GM23338 (cell line): ENCODE measurements around the gene FOXL1. TPM values are rescaled to one million over a fixed set of nuclear protein-coding genes. Genes with fewer than 3 reads are reported as not detected.

Experiments used
- ATAC-seq: fragments of 200-7000 bp; cut with Tn5 transposase; 3 replicates; pipeline ENCODE4 v1.9.1; 2020
- DNase-seq: peaks from one replicate; pipeline ENCODE4 v3.0.0-alpha.2; 2015; ENCODE audit warnings: low spot score
- H2AFZ ChIP-seq: fragments of 200-600 bp; sonication (generic); 2 replicates; pipeline ENCODE4 v1.8.0; 2016; ENCODE audit warnings: antibody characterized with exemption, mild to moderate bottlenecking, moderate library complexity
- H3F3A ChIP-seq: fragments of 200-600 bp; sonication (generic); replicated peaks from 2 replicates; pipeline ENCODE4 v1.8.0; 2017; ENCODE audit warnings: antibody characterized with exemption, mixed run types, low read depth
- H3K27ac ChIP-seq: fragments of 200-600 bp; sonication (generic); 2 replicates; pipeline ENCODE4 v1.6.1; 2016; ENCODE audit warnings: low read depth
- H3K27me3 ChIP-seq: fragments of 200-600 bp; sonication (generic); 2 replicates; pipeline ENCODE4 v1.8.0; 2016; ENCODE audit warnings: mild to moderate bottlenecking, mixed run types, moderate library complexity; ENCODE audit not compliant: insufficient read depth
- H3K36me3 ChIP-seq: fragments of 200-600 bp; sonication (generic); 2 replicates; pipeline ENCODE4 v1.8.0; 2016; ENCODE audit warnings: mild to moderate bottlenecking; ENCODE audit not compliant: insufficient read depth
- H3K4me1 ChIP-seq: fragments of 200-600 bp; sonication (generic); 2 replicates; pipeline ENCODE4 v1.8.0; 2016; ENCODE audit warnings: mild to moderate bottlenecking, moderate library complexity; ENCODE audit not compliant: insufficient read depth
- H3K4me2 ChIP-seq: fragments of 200-600 bp; sonication (generic); 2 replicates; pipeline ENCODE4 v1.7.1; 2017; ENCODE audit warnings: mixed run types
- H3K4me3 ChIP-seq: fragments of 200-600 bp; sonication (generic); 2 replicates; pipeline ENCODE4 v1.6.1; 2016; ENCODE audit warnings: mixed run types
- H3K79me2 ChIP-seq: fragments of 200-600 bp; sonication (generic); replicated peaks from 2 replicates; pipeline ENCODE4 v1.8.0; 2017; ENCODE audit warnings: mild to moderate bottlenecking; ENCODE audit not compliant: insufficient read depth
- H3K9me2 ChIP-seq: fragments of 200-600 bp; sonication (generic); 2 replicates; pipeline ENCODE4 v1.8.0; 2017; ENCODE audit not compliant: insufficient read depth
- H4K20me1 ChIP-seq: fragments of 200-600 bp; sonication (generic); replicated peaks from 2 replicates; pipeline ENCODE4 v1.8.0; 2017; ENCODE audit warnings: mild to moderate bottlenecking; ENCODE audit not compliant: insufficient read depth
- H3K27ac Mint-ChIP-seq: 2 replicates; pipeline ENCODE4 v1.8.0; 2020; ENCODE audit warnings: inconsistent platforms, mild to moderate bottlenecking, moderate library complexity, mixed read lengths
- H3K27me3 Mint-ChIP-seq: 3 replicates; pipeline ENCODE4 v1.8.0; 2022; ENCODE audit warnings: low read depth, mild to moderate bottlenecking, moderate library complexity, mixed read lengths, inconsistent platforms; ENCODE audit not compliant: insufficient read depth, poor library complexity
- H3K36me3 Mint-ChIP-seq: 3 replicates; pipeline ENCODE4 v1.8.0; 2021; ENCODE audit warnings: low read depth, mild to moderate bottlenecking, inconsistent platforms, moderate library complexity, mixed read lengths
- H3K4me1 Mint-ChIP-seq: 3 replicates; pipeline ENCODE4 v1.8.0; 2020; ENCODE audit warnings: mild to moderate bottlenecking, inconsistent platforms, mixed read lengths
- H3K4me3 Mint-ChIP-seq: 3 replicates; pipeline ENCODE4 v1.8.0; 2021; ENCODE audit warnings: moderate library complexity, mild to moderate bottlenecking, inconsistent platforms, mixed read lengths
- H3K9me3 Mint-ChIP-seq: 3 replicates; pipeline ENCODE4 v1.8.0; 2020; ENCODE audit warnings: moderate library complexity, mild to moderate bottlenecking, inconsistent platforms, mixed read lengths
- CREB1 ChIP-seq: fragments of 250-450 bp; sonication (Bioruptor Pico); IDR thresholded peaks from 2 replicates; pipeline ENCODE4 v1.5.0; 2020; ENCODE audit warnings: low read depth, mild to moderate bottlenecking, moderate library complexity
- EZH2 ChIP-seq: fragments of 200-600 bp; sonication (generic); IDR thresholded peaks from one replicate; pipeline ENCODE4 v1.8.0; 2017; ENCODE audit warnings: antibody characterized with exemption, mild to moderate bottlenecking, low read depth; ENCODE audit not compliant: unreplicated experiment
- EZH2phosphoT487 ChIP-seq: fragments of 200-600 bp; sonication (generic); IDR thresholded peaks from one replicate; pipeline ENCODE4 v1.8.1; 2018; ENCODE audit warnings: antibody characterized with exemption; ENCODE audit not compliant: unreplicated experiment
- JUNB ChIP-seq: IDR thresholded peaks from one replicate; pipeline ENCODE4 v1.6.1; 2016; ENCODE audit warnings: antibody characterized with exemption; ENCODE audit not compliant: unreplicated experiment
- NANOG ChIP-seq: IDR thresholded peaks from 2 replicates; pipeline ENCODE4 v1.6.1; 2016; ENCODE audit warnings: antibody characterized with exemption, borderline replicate concordance
- ZNF114 ChIP-seq: fragments of 250-450 bp; sonication (Bioruptor Pico); IDR thresholded peaks from 2 replicates; pipeline ENCODE4 v1.5.0; 2020; ENCODE audit warnings: mild to moderate bottlenecking, moderate library complexity
- ZNF331 ChIP-seq: fragments of 250-450 bp; sonication (Bioruptor Pico); IDR thresholded peaks from 2 replicates; pipeline ENCODE4 v1.5.0; 2020; ENCODE audit warnings: low read depth, mild to moderate bottlenecking, moderate library complexity
- polyA plus RNA-seq: library from polyadenylated mRNA; unstranded; fragments of >200 nt; fragmentation: Nextera tagmentation; extraction: Ambion mirVana; gene quantifications from 2 replicates; pipeline ENCODE4 v1.2.1, GENCODE V29; 2016
- total RNA-seq: library from RNA; depleted of rRNA; stranded (reverse); fragments of >200 nt; shearing (Covaris generic); gene quantifications from 2 replicates; pipeline ENCODE4 v1.2.3, GENCODE V29; 2014
- TF ChIP-seq, protein P1 (sequence below): IDR thresholded peaks from one replicate; pipeline ENCODE4 v1.6.1; 2018; ENCODE audit warnings: antibody characterized with exemption; ENCODE audit not compliant: unreplicated experiment
- TF ChIP-seq, protein P2 (sequence below): fragments of 250-450 bp; sonication (Bioruptor Pico); IDR thresholded peaks from 2 replicates; pipeline ENCODE4 v1.5.0; 2020; ENCODE audit warnings: mild to moderate bottlenecking, moderate library complexity
- TF ChIP-seq, protein P3 (sequence below): IDR thresholded peaks from 2 replicates; pipeline ENCODE4 v1.6.1; 2016; ENCODE audit warnings: antibody characterized with exemption

FOXL1 gene
- total and polyA plus RNA-seq, 2 experiments from 2014 or later = 0.31 TPM; not detected in 1

DNA sequence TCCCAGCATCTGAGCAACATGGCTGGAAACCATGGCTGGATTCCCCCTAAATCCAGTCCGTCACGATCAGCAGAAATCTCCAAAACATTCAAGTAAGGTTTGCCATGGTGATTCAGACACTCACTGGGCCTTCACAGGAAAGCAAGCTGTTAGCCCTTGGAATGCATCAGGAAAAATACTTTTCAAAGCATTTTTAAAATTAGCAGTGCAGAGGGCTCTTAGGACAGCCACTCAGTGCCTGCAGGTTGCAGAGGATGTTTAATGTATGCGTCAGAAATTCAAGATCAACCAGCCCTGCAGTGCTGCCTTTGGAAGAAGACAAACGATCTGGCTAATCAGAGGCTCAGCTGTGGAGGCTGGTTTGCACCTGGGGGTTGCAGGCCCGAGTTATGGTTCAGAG is 50.3 kb downstream of the FOXL1 start:
- no peaks in the 10 kb centered on the region for H3K9me2 ChIP-seq
- no peaks in the 10 kb centered on the region for H3F3A ChIP-seq
- no peaks in the 10 kb centered on the region for H3K4me1 ChIP-seq
- ATAC-seq = no peak
- Mint-ChIP-seq H3K27me3 (peaks cover 2% of the 10 kb centered on the region), H3K36me3 (no peaks in the 10 kb centered on the region; the same call in 2 of the 3 replicates), H3K27ac (no peak overlapping the region), H3K4me1 (no peaks in the 10 kb centered on the region), H3K9me3 (no peaks in the 10 kb centered on the region), H3K4me3 (no peak overlapping the region)
- TF ChIP-seq NANOG = no peak
- H3K4me2 ChIP-seq = no peak overlapping the region
- DNase-seq = no peak
- no peak overlapping the region for H3K27ac ChIP-seq
- H4K20me1 ChIP-seq = no peaks in the 10 kb centered on the region
- H3K4me3 ChIP-seq = no peak overlapping the region
- no peaks in the 10 kb centered on the region for H3K36me3 ChIP-seq
- no peaks in the 10 kb centered on the region for H3K27me3 ChIP-seq
- no peak overlapping the region for H2AFZ ChIP-seq
- H3K79me2 ChIP-seq = no peaks in the 10 kb centered on the region

DNA sequence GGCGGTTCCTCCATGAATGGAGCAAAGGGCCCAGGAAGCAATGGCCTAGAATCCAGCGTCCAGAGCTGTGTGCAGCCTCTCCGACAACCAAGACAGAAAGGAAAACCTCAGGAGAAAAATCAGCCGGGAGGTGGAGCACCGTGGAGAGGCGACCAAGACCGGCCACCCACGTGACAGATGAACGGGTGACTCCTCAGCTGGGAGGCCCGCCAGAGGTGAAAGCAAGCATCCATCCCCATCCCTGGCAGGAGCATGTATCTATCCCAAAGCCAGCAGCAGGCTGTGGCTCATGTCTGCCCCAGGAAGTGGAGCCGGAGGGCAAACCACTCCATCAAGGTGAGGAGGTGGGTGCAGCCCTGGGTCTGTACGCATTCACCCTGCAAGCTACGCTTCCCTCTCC is 52.1 kb downstream of the FOXL1 start:
- no peak for ATAC-seq
- peaks cover 2% of the 10 kb centered on the region for H3K27me3 Mint-ChIP-seq
- TF ChIP-seq EZH2 (no peak), ZNF331 (no peak), EZH2phosphoT487 (no peak), NANOG (no peak), CREB1 (CRISPR knock-in tag) (no peak), ZNF114 (CRISPR knock-in tag) (no peak), JUNB (no peak)
- TF ChIP-seq, protein P1, sequence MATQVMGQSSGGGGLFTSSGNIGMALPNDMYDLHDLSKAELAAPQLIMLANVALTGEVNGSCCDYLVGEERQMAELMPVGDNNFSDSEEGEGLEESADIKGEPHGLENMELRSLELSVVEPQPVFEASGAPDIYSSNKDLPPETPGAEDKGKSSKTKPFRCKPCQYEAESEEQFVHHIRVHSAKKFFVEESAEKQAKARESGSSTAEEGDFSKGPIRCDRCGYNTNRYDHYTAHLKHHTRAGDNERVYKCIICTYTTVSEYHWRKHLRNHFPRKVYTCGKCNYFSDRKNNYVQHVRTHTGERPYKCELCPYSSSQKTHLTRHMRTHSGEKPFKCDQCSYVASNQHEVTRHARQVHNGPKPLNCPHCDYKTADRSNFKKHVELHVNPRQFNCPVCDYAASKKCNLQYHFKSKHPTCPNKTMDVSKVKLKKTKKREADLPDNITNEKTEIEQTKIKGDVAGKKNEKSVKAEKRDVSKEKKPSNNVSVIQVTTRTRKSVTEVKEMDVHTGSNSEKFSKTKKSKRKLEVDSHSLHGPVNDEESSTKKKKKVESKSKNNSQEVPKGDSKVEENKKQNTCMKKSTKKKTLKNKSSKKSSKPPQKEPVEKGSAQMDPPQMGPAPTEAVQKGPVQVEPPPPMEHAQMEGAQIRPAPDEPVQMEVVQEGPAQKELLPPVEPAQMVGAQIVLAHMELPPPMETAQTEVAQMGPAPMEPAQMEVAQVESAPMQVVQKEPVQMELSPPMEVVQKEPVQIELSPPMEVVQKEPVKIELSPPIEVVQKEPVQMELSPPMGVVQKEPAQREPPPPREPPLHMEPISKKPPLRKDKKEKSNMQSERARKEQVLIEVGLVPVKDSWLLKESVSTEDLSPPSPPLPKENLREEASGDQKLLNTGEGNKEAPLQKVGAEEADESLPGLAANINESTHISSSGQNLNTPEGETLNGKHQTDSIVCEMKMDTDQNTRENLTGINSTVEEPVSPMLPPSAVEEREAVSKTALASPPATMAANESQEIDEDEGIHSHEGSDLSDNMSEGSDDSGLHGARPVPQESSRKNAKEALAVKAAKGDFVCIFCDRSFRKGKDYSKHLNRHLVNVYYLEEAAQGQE = no peak
- TF ChIP-seq, protein P2, sequence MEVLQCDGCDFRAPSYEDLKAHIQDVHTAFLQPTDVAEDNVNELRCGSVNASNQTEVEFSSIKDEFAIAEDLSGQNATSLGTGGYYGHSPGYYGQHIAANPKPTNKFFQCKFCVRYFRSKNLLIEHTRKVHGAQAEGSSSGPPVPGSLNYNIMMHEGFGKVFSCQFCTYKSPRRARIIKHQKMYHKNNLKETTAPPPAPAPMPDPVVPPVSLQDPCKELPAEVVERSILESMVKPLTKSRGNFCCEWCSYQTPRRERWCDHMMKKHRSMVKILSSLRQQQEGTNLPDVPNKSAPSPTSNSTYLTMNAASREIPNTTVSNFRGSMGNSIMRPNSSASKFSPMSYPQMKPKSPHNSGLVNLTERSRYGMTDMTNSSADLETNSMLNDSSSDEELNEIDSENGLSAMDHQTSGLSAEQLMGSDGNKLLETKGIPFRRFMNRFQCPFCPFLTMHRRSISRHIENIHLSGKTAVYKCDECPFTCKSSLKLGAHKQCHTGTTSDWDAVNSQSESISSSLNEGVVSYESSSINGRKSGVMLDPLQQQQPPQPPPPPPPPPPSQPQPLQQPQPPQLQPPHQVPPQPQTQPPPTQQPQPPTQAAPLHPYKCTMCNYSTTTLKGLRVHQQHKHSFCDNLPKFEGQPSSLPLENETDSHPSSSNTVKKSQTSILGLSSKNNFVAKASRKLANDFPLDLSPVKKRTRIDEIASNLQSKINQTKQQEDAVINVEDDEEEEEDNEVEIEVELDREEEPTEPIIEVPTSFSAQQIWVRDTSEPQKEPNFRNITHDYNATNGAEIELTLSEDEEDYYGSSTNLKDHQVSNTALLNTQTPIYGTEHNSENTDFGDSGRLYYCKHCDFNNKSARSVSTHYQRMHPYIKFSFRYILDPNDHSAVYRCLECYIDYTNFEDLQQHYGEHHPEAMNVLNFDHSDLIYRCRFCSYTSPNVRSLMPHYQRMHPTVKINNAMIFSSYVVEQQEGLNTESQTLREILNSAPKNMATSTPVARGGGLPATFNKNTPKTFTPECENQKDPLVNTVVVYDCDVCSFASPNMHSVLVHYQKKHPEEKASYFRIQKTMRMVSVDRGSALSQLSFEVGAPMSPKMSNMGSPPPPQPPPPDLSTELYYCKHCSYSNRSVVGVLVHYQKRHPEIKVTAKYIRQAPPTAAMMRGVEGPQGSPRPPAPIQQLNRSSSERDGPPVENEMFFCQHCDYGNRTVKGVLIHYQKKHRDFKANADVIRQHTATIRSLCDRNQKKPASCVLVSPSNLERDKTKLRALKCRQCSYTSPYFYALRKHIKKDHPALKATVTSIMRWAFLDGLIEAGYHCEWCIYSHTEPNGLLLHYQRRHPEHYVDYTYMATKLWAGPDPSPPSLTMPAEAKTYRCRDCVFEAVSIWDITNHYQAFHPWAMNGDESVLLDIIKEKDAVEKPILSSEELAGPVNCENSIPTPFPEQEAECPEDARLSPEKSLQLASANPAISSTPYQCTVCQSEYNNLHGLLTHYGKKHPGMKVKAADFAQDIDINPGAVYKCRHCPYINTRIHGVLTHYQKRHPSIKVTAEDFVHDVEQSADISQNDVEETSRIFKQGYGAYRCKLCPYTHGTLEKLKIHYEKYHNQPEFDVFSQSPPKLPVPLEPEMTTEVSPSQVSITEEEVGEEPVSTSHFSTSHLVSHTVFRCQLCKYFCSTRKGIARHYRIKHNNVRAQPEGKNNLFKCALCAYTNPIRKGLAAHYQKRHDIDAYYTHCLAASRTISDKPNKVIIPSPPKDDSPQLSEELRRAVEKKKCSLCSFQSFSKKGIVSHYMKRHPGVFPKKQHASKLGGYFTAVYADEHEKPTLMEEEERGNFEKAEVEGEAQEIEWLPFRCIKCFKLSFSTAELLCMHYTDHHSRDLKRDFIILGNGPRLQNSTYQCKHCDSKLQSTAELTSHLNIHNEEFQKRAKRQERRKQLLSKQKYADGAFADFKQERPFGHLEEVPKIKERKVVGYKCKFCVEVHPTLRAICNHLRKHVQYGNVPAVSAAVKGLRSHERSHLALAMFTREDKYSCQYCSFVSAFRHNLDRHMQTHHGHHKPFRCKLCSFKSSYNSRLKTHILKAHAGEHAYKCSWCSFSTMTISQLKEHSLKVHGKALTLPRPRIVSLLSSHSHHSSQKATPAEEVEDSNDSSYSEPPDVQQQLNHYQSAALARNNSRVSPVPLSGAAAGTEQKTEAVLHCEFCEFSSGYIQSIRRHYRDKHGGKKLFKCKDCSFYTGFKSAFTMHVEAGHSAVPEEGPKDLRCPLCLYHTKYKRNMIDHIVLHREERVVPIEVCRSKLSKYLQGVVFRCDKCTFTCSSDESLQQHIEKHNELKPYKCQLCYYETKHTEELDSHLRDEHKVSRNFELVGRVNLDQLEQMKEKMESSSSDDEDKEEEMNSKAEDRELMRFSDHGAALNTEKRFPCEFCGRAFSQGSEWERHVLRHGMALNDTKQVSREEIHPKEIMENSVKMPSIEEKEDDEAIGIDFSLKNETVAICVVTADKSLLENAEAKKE = no peak
- TF ChIP-seq, protein P3, sequence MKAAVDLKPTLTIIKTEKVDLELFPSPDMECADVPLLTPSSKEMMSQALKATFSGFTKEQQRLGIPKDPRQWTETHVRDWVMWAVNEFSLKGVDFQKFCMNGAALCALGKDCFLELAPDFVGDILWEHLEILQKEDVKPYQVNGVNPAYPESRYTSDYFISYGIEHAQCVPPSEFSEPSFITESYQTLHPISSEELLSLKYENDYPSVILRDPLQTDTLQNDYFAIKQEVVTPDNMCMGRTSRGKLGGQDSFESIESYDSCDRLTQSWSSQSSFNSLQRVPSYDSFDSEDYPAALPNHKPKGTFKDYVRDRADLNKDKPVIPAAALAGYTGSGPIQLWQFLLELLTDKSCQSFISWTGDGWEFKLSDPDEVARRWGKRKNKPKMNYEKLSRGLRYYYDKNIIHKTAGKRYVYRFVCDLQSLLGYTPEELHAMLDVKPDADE = no peak

More for the DNA sequence above, 52.1 kb downstream of the FOXL1 start:
- H3K36me3 Mint-ChIP-seq = no peaks in the 10 kb centered on the region
- H3K9me2 ChIP-seq = 0 out of 2 replicates have a peak, but pooled peaks cover 2% of the 10 kb centered on the region
- no peaks in the 10 kb centered on the region for H3K79me2 ChIP-seq
- H3K27ac ChIP-seq = no peak overlapping the region
- H3F3A ChIP-seq = no peaks in the 10 kb centered on the region
- no peaks in the 10 kb centered on the region for H4K20me1 ChIP-seq
- no peak overlapping the region for H3K4me3 Mint-ChIP-seq
- H3K4me2 ChIP-seq = no peak overlapping the region
- H3K4me3 ChIP-seq = no peak overlapping the region
- H3K4me1 Mint-ChIP-seq = no peaks in the 10 kb centered on the region
- H3K27ac Mint-ChIP-seq = no peak overlapping the region
- H3K27me3 ChIP-seq = no peaks in the 10 kb centered on the region
- H3K9me3 Mint-ChIP-seq = 0 out of 3 replicates have a peak, but pooled peaks cover 5% of the 10 kb centered on the region
- H2AFZ ChIP-seq = no peak overlapping the region
- no peaks in the 10 kb centered on the region for H3K36me3 ChIP-seq
- no peaks in the 10 kb centered on the region; the same call in 1 of the 2 replicates for H3K4me1 ChIP-seq
- no peak for DNase-seq
